ENCODE data around the gene CRYZL1. TPM values are rescaled to one million over a fixed set of nuclear protein-coding genes. Genes with fewer than 3 reads are reported as not detected.
"Not testable (repeated sequence)": the region's sequence is repeated elsewhere in the genome, so short reads cannot be mapped to it uniquely, and the experiment has no call there.

Gene CRYZL1
- total RNA-seq, 1 experiment from 2014 or later: 46.6 TPM

- no peak overlapping the region for H3K4me3 ChIP-seq (ENCODE audit: low read depth, low read length, poor library complexity, severe bottlenecking)
- H3K4me1 ChIP-seq (ENCODE audit: insufficient read depth, low read length, poor library complexity, severe bottlenecking): no peaks in the 10 kb centered on the region
- POLR2A ChIA-PET (ENCODE audit: low non-redundant PET): no interaction called here
- no peak for TF ChIP-seq EZH2 (IDR thresholded peaks at IDR 0.05; ENCODE audit: borderline replicate concordance, low read depth, low read length, poor library complexity, severe bottlenecking)
- no peak for TF ChIP-seq CTCF (conservative IDR thresholded peaks at IDR 0.05; ENCODE audit: low read depth, low read length)
- intact Hi-C loops (cut with micrococcal nuclease; ENCODE audit: unreplicated experiment): no loop called here
- DNase-seq (ENCODE audit: low spot score): no peak
- CTCF ChIA-PET: no interaction called here
- H3K9me3 ChIP-seq (ENCODE audit: low read depth, low read length, poor library complexity, severe bottlenecking): no peaks in the 10 kb centered on the region
- no peak overlapping the region for H3K27ac ChIP-seq (ENCODE audit: low read depth, low read length, poor library complexity, severe bottlenecking)
- no peaks in the 10 kb centered on the region for H3K27me3 ChIP-seq (replicated peaks; ENCODE audit: insufficient read depth, low read depth, low read length, poor library complexity)
- H3K36me3 ChIP-seq (ENCODE audit: insufficient read depth, low read length, poor library complexity, severe bottlenecking): peaks cover 30% of the 10 kb centered on the region
- no TSS peak for BruUV-seq (replicated peaks)
These were observed 7.3 kb downstream of the CRYZL1 start for GRCh38 chr21:33634254-33634653.

- H3K4me1 ChIP-seq (ENCODE audit: insufficient read depth, low read length, poor library complexity, severe bottlenecking); H3K27ac ChIP-seq (ENCODE audit: low read depth, low read length, poor library complexity, severe bottlenecking); H3K4me3 ChIP-seq (ENCODE audit: low read depth, low read length, poor library complexity, severe bottlenecking); intact Hi-C loops (cut with micrococcal nuclease; ENCODE audit: unreplicated experiment); BruUV-seq (replicated peaks); H3K27me3 ChIP-seq (replicated peaks; ENCODE audit: insufficient read depth, low read depth, low read length, poor library complexity); H3K9me3 ChIP-seq (ENCODE audit: low read depth, low read length, poor library complexity, severe bottlenecking): not testable (repeated sequence)
- CTCF ChIA-PET: interaction anchor here (0.6 kb wide), 1 partner anchor 276 kb away, joined by 3 read pairs; no protein-coding TSS in a partner anchor
- peaks cover 29% of the 10 kb centered on the region for H3K36me3 ChIP-seq (ENCODE audit: insufficient read depth, low read length, poor library complexity, severe bottlenecking)
- DNase-seq (ENCODE audit: low spot score): peak; percentile 60
- POLR2A ChIA-PET (ENCODE audit: low non-redundant PET): interaction anchor here (0.7 kb wide), 1 partner anchor 135 kb away, joined by 3 read pairs; the partner anchor contains the start of gene DNAJC28
These were observed 15.4 kb downstream of the CRYZL1 start for GRCh38 chr21:33626151-33626550.

- no peak overlapping the region for H3K4me3 ChIP-seq (ENCODE audit: low read depth, low read length, poor library complexity, severe bottlenecking)
- ChIA-PET CTCF (no interaction called here), POLR2A (ENCODE audit: low non-redundant PET) (no interaction called here)
- peaks cover 9% of the 10 kb centered on the region for H3K4me1 ChIP-seq (ENCODE audit: insufficient read depth, low read length, poor library complexity, severe bottlenecking)
- no peak for TF ChIP-seq CTCF (conservative IDR thresholded peaks at IDR 0.05; ENCODE audit: low read depth, low read length)
- no peak for TF ChIP-seq EZH2 (IDR thresholded peaks at IDR 0.05; ENCODE audit: borderline replicate concordance, low read depth, low read length, poor library complexity, severe bottlenecking)
- intact Hi-C loops (cut with micrococcal nuclease; ENCODE audit: unreplicated experiment): no loop called here
- no TSS peak for BruUV-seq (replicated peaks)
- H3K9me3 ChIP-seq (ENCODE audit: low read depth, low read length, poor library complexity, severe bottlenecking): no peaks in the 10 kb centered on the region
- H3K27ac ChIP-seq (ENCODE audit: low read depth, low read length, poor library complexity, severe bottlenecking): no peak overlapping the region
- DNase-seq (ENCODE audit: low spot score): no peak
- H3K36me3 ChIP-seq (ENCODE audit: insufficient read depth, low read length, poor library complexity, severe bottlenecking): peaks cover 25% of the 10 kb centered on the region
- no peaks in the 10 kb centered on the region for H3K27me3 ChIP-seq (replicated peaks; ENCODE audit: insufficient read depth, low read depth, low read length, poor library complexity)
These were observed 19.3 kb downstream of the CRYZL1 start for GRCh38 chr21:33622253-33622652.

DNA sequence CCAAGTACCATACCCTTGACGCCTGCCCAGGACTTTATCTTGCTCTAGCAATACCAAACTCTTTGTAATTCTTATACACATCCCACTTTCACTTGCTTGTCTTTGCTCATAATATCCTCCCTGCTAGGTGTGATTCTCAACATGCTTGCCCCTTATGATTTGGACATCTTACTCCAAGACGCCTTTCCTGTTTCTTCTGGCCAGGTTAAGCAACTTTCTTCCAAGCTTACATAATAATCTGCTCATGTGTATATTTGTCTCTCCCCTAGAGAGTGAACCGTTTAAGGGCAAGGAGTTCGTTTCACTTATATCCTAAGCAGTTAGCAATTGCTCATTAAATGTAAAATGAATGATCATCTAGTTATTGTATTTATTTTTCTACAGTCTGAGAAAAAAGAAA is 21.8 kb downstream of the CRYZL1 start:
- Histone ChIP-seq H3K27me3 (replicated peaks; ENCODE audit: insufficient read depth, low read depth, low read length, poor library complexity) (no peaks in the 10 kb centered on the region), H3K36me3 (ENCODE audit: insufficient read depth, low read length, poor library complexity, severe bottlenecking) (peaks cover 26% of the 10 kb centered on the region), H3K4me3 (ENCODE audit: low read depth, low read length, poor library complexity, severe bottlenecking) (no peak overlapping the region), H3K27ac (ENCODE audit: low read depth, low read length, poor library complexity, severe bottlenecking) (no peak overlapping the region), H3K9me3 (ENCODE audit: low read depth, low read length, poor library complexity, severe bottlenecking) (no peaks in the 10 kb centered on the region), H3K4me1 (ENCODE audit: insufficient read depth, low read length, poor library complexity, severe bottlenecking) (no peaks in the 10 kb centered on the region)
- no peak for DNase-seq (ENCODE audit: low spot score)
- intact Hi-C loops (cut with micrococcal nuclease; ENCODE audit: unreplicated experiment): no loop called here
- BruUV-seq (replicated peaks): no TSS peak
- no peak for TF ChIP-seq EZH2 (IDR thresholded peaks at IDR 0.05; ENCODE audit: borderline replicate concordance, low read depth, low read length, poor library complexity, severe bottlenecking)
- no peak for TF ChIP-seq CTCF (conservative IDR thresholded peaks at IDR 0.05; ENCODE audit: low read depth, low read length)
- POLR2A ChIA-PET (ENCODE audit: low non-redundant PET): no interaction called here
- CTCF ChIA-PET: interaction anchor here (0.6 kb wide), 1 partner anchor 31 kb away, joined by 4 read pairs; the partner anchor contains the start of gene DONSON
